Endodermal cell (in vitro differentiated cells): ENCODE data around the gene GRM8. TPM values are rescaled to one million over a fixed set of nuclear protein-coding genes. Genes with fewer than 3 reads are reported as not detected.

Source experiments
- DNase-seq: peaks from one replicate; pipeline ENCODE4 v3.0.0-alpha.2; 2017
- H3K27ac ChIP-seq: 2 replicates; pipeline ENCODE4 v1.5.1; 2013; ENCODE audit warnings: mild to moderate bottlenecking, low read depth, low read length, moderate library complexity
- H3K27me3 ChIP-seq: 2 replicates; pipeline ENCODE4 v1.6.1; 2013; ENCODE audit warnings: mild to moderate bottlenecking, low read length, moderate library complexity; ENCODE audit not compliant: insufficient read depth, control insufficient read depth, poor library complexity, severe bottlenecking
- H3K36me3 ChIP-seq: 2 replicates; pipeline ENCODE4 v1.7.0; 2013; ENCODE audit warnings: mild to moderate bottlenecking, low read length, moderate library complexity; ENCODE audit not compliant: control insufficient read depth, insufficient read depth
- H3K4me1 ChIP-seq: one replicate; pipeline ENCODE4 v1.7.0; 2013; ENCODE audit warnings: low read length; ENCODE audit not compliant: control insufficient read depth, insufficient read depth
- H3K4me3 ChIP-seq: 2 replicates; pipeline ENCODE4 v1.5.1; 2013; ENCODE audit warnings: mild to moderate bottlenecking, low read length, moderate library complexity
- H3K9ac ChIP-seq: 2 replicates; pipeline ENCODE4 v1.6.1; 2013; ENCODE audit warnings: mild to moderate bottlenecking, low read length, moderate library complexity; ENCODE audit not compliant: poor library complexity, severe bottlenecking; ENCODE audit errors: extremely low read depth
- H3K9me3 ChIP-seq: 2 replicates; pipeline ENCODE4 v1.6.1; 2013; ENCODE audit warnings: mild to moderate bottlenecking, low read length, moderate library complexity; ENCODE audit not compliant: control insufficient read depth
- H3K27ac Mint-ChIP-seq: 2 replicates; pipeline ENCODE4 v1.8.0; 2020; ENCODE audit warnings: mixed read lengths
- H3K27me3 Mint-ChIP-seq: 2 replicates; pipeline ENCODE4 v1.8.0; 2021; ENCODE audit warnings: mild to moderate bottlenecking, mixed read lengths; ENCODE audit not compliant: insufficient read depth
- H3K36me3 Mint-ChIP-seq: 2 replicates; pipeline ENCODE4 v1.8.0; 2020; ENCODE audit warnings: low read depth, mixed read lengths
- H3K4me1 Mint-ChIP-seq: 2 replicates; pipeline ENCODE4 v1.8.0; 2020; ENCODE audit warnings: mixed read lengths
- H3K4me3 Mint-ChIP-seq: 2 replicates; pipeline ENCODE4 v1.8.0; 2020; ENCODE audit warnings: mild to moderate bottlenecking, moderate library complexity, mixed read lengths
- H3K9me3 Mint-ChIP-seq: 2 replicates; pipeline ENCODE4 v1.8.0; 2020; ENCODE audit warnings: mild to moderate bottlenecking, mixed read lengths
- WGBS, 2 experiments: methylation state at CpG; one replicate each; pipeline versions ENCODE4 v1.1.5 to v1.1.7; 2013; ENCODE audit warnings: missing lambda C conversion rate in 2 of 2, mixed read lengths in 1 of 2; ENCODE audit not compliant: insufficient coverage in 1 of 2, insufficient read length in 1 of 2; 5-methylcytosine and 5-hydroxymethylcytosine counted together
- total RNA-seq, 2 donors: library from RNA; stranded (reverse); fragmentation: NEBNext Ultra II Directional in 1 of 2; extraction: Animal tissue kit (Norgen Biotek cat#: 25700) in 1 of 2; gene quantifications; 2 replicates in 1 of 2; 3 replicates in 1 of 2; pipeline ENCODE4 v1.2.1, GENCODE V29; 2021
- TF ChIP-seq, protein P1 (sequence below): fragments of 200-600 bp; sonication (generic); conservative IDR thresholded peaks from 2 replicates; pipeline ENCODE4 v1.5.0; 2021; ENCODE audit warnings: antibody characterized with exemption, mild to moderate bottlenecking

The GRM8 gene
- total RNA-seq, 2 donors from 2014 or later = 0.93 to 2.0 TPM

DNA sequence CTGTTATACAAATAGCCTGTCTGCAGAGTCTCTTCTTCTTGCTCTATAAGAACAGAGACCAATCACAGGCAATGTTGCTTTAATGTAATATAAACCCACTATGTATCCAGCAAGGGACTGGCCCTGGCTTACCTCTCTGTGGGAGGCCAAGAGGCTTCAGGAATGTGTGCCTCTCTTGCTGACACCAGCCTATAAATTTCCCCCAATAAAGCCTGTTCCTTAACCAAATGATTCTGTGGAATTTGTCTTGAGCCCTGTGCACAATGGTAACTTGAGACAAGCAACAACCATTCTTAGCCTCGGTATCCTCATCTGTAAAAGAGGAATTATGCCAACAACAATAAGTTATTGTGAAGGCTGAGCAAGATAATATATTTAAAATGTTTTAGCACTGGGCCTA, 563.7 kb downstream of the GRM8 start:
- Histone ChIP-seq H3K36me3 (no peaks in the 10 kb centered on the region), H3K4me3 (no peak overlapping the region), H3K4me1 (no peaks in the 10 kb centered on the region), H3K27me3 (no peaks in the 10 kb centered on the region), H3K9ac (no peak overlapping the region), H3K27ac (no peak overlapping the region), H3K9me3 (peaks cover 14% of the 10 kb centered on the region)
- 87 to 100% methylated on average over 1 of the region's 1 CpG for WGBS, 2 experiments
- Mint-ChIP-seq H3K9me3 (peaks cover 10% of the 10 kb centered on the region), H3K36me3 (no peaks in the 10 kb centered on the region), H3K27ac (no peak overlapping the region), H3K4me3 (no peak overlapping the region), H3K27me3 (peaks cover 2% of the 10 kb centered on the region), H3K4me1 (peaks cover 5% of the 10 kb centered on the region)
- peak; percentile 62 for DNase-seq
- TF ChIP-seq, protein P1, sequence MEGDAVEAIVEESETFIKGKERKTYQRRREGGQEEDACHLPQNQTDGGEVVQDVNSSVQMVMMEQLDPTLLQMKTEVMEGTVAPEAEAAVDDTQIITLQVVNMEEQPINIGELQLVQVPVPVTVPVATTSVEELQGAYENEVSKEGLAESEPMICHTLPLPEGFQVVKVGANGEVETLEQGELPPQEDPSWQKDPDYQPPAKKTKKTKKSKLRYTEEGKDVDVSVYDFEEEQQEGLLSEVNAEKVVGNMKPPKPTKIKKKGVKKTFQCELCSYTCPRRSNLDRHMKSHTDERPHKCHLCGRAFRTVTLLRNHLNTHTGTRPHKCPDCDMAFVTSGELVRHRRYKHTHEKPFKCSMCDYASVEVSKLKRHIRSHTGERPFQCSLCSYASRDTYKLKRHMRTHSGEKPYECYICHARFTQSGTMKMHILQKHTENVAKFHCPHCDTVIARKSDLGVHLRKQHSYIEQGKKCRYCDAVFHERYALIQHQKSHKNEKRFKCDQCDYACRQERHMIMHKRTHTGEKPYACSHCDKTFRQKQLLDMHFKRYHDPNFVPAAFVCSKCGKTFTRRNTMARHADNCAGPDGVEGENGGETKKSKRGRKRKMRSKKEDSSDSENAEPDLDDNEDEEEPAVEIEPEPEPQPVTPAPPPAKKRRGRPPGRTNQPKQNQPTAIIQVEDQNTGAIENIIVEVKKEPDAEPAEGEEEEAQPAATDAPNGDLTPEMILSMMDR = no peak

GRCh38 chr7:126686474-126686873, 566.3 kb downstream of the GRM8 start:
- Histone ChIP-seq H3K36me3 (no peaks in the 10 kb centered on the region), H3K27me3 (no peaks in the 10 kb centered on the region), H3K4me3 (no peak overlapping the region), H3K9me3 (peaks cover 14% of the 10 kb centered on the region), H3K27ac (no peak overlapping the region), H3K9ac (no peak overlapping the region), H3K4me1 (peaks cover under 1% of the 10 kb centered on the region)
- Mint-ChIP-seq H3K36me3 (no peaks in the 10 kb centered on the region), H3K4me3 (no peak overlapping the region), H3K27me3 (peaks cover 2% of the 10 kb centered on the region), H3K4me1 (peaks cover 9% of the 10 kb centered on the region), H3K27ac (no peak overlapping the region), H3K9me3 (peaks cover 10% of the 10 kb centered on the region)
- TF ChIP-seq, protein P1 = no peak
- 91% methylated on average over 5 of the region's 5 CpGs; no CpG with 5 or more reads in 1 of the 2 experiments for WGBS, 2 experiments
- no peak for DNase-seq

GRCh38 chr7:126685596-126685995, 567.1 kb downstream of the GRM8 start:
- H3K27me3 Mint-ChIP-seq = peaks cover 2% of the 10 kb centered on the region
- H3K27ac Mint-ChIP-seq = no peak overlapping the region
- DNase-seq = no peak
- TF ChIP-seq, protein P1 = no peak
- no peaks in the 10 kb centered on the region for H3K36me3 Mint-ChIP-seq
- Histone ChIP-seq H3K36me3 (no peaks in the 10 kb centered on the region), H3K27ac (no peak overlapping the region), H3K9ac (no peak overlapping the region), H3K9me3 (peaks cover 9% of the 10 kb centered on the region), H3K4me1 (peaks cover 5% of the 10 kb centered on the region), H3K4me3 (no peak overlapping the region), H3K27me3 (no peaks in the 10 kb centered on the region)
- peaks cover 13% of the 10 kb centered on the region for H3K4me1 Mint-ChIP-seq
- H3K4me3 Mint-ChIP-seq = no peak overlapping the region
- H3K9me3 Mint-ChIP-seq = peaks cover 10% of the 10 kb centered on the region
- 92 to 94% methylated on average over 2 to 10 of the region's 10 CpGs for WGBS, 2 experiments
